GM12878 (cell line): ENCODE measurements around the gene EFNA4. TPM values are rescaled to one million over a fixed set of nuclear protein-coding genes. Genes with fewer than 3 reads are reported as not detected.

Source experiments
- ATAC-seq: fragments of 200-7000 bp; cut with Tn5 transposase; 3 replicates; pipeline ENCODE4 v1.9.1; 2020; ENCODE audit warnings: mild to moderate bottlenecking, moderate library complexity
- BruUV-seq: library from RNA; stranded (reverse); fragments of 400-500 nt; replicated peaks from 2 replicates; lab custom pipeline; 2021; lab: Mats Ljungman, UMichigan
- CTCF ChIA-PET: fragments of 300-600 bp; sonication (Branson Sonifier 250); formaldehyde crosslinking; extraction: SDS; loops from one replicate; lab custom pipeline; 2021; ENCODE audit warnings: inconsistent platforms; lab: Yijun Ruan, JAX
- POLR2A ChIA-PET: fragments of 350-600 bp; formaldehyde crosslinking; extraction: SDS; loops from one replicate; lab custom pipeline; 2021; ENCODE audit warnings: inconsistent platforms; lab: Charles Lee
- RAD21 ChIA-PET: fragments of 300-600 bp; sonication (Branson Sonifier 250); formaldehyde crosslinking; loops from one replicate; lab custom pipeline; 2023; ENCODE audit warnings: antibody characterized with exemption; ENCODE audit not compliant: unreplicated experiment; lab: Charles Lee
- SMC1A ChIA-PET: fragments of 300-600 bp; sonication (Branson Sonifier 250); formaldehyde crosslinking; loops from one replicate; lab custom pipeline; 2023; ENCODE audit not compliant: unreplicated experiment, uncharacterized antibody; lab: Charles Lee
- DNase-seq: peaks from one replicate; pipeline ENCODE4 v3.0.0-alpha.2; 2011; ENCODE audit warnings: low read depth, low spot score
- FAIRE-seq: peaks from 3 replicates; lab custom pipeline; 2011; peaks lifted over from hg19 to GRCh38; lab: Jason Lieb, UNC
- H2AFZ ChIP-seq: 2 replicates; pipeline ENCODE4 v1.6.0; 2011; ENCODE audit warnings: low read depth, low read length, control low read depth; ENCODE audit not compliant: control insufficient read depth
- H3K27ac ChIP-seq: 2 replicates; pipeline ENCODE4 v1.5.1; 2011; ENCODE audit warnings: control low read depth; ENCODE audit not compliant: control insufficient read depth, insufficient read depth
- H3K27me3 ChIP-seq, 2 experiments: replicated peaks in 1 of 2; 2 replicates each; pipeline versions ENCODE4 v1.6.0 to v1.6.1; 2011; ENCODE audit warnings: low read length in 1 of 2; ENCODE audit not compliant: control insufficient read depth in 2 of 2, insufficient read depth in 2 of 2
- H3K36me3 ChIP-seq, 2 experiments: 2 replicates each; pipeline ENCODE4 v1.5.1; 2011; ENCODE audit warnings: low read length in 1 of 2; ENCODE audit not compliant: control insufficient read depth in 2 of 2, insufficient read depth in 2 of 2
- H3K4me1 ChIP-seq: 2 replicates; pipeline ENCODE4 v1.6.1; 2011; ENCODE audit warnings: mild to moderate bottlenecking, low read length, moderate library complexity, mixed read lengths; ENCODE audit not compliant: control insufficient read depth, insufficient read depth
- H3K4me2 ChIP-seq: 2 replicates; pipeline ENCODE4 v1.6.0; 2011; ENCODE audit warnings: control low read depth; ENCODE audit not compliant: control insufficient read depth, insufficient read depth
- H3K4me3 ChIP-seq: fragments of 200-600 bp; sonication (generic); 2 replicates; pipeline ENCODE4 v1.5.1; 2016
- H3K79me2 ChIP-seq: 2 replicates; pipeline ENCODE4 v1.6.0; 2011; ENCODE audit warnings: low read length; ENCODE audit not compliant: control insufficient read depth, insufficient read depth
- H3K9ac ChIP-seq: 2 replicates; pipeline ENCODE4 v1.8.0; 2011; ENCODE audit warnings: low read length, control low read depth, mixed read lengths; ENCODE audit not compliant: control insufficient read depth, insufficient read depth
- H3K9me3 ChIP-seq: replicated peaks from 3 replicates; pipeline ENCODE4 v1.5.1; 2011; ENCODE audit warnings: mild to moderate bottlenecking, low read length; ENCODE audit not compliant: control insufficient read depth, insufficient read depth
- H4K20me1 ChIP-seq: 2 replicates; pipeline ENCODE4 v1.6.0; 2011; ENCODE audit not compliant: control insufficient read depth, insufficient read depth
- BHLHE40 ChIP-seq, 2 experiments: fragments of 450-650 bp in 1 of 2; IDR thresholded peaks; 2 replicates each; pipeline ENCODE4 v1.6.1; 2011 to 2017; ENCODE audit warnings: low read depth in 2 of 2, borderline replicate concordance in 1 of 2, improper control_type of control experiment in 1 of 2, low read length in 1 of 2, mild to moderate bottlenecking in 1 of 2
- CBX5 ChIP-seq: sonication (generic); IDR thresholded peaks from 2 replicates; pipeline ENCODE4 v1.6.1; 2016; ENCODE audit warnings: low read depth, moderate library complexity, mild to moderate bottlenecking, inconsistent platforms
- CEBPZ ChIP-seq: fragments of 150-350 bp; IDR thresholded peaks from 2 replicates; pipeline ENCODE4 v1.6.1; 2016; ENCODE audit warnings: low read depth, low read length
- CREM ChIP-seq: IDR thresholded peaks from 2 replicates; pipeline ENCODE4 v1.6.1; 2014; ENCODE audit warnings: antibody characterized with exemption, low read depth
- FOXK2 ChIP-seq: fragments of 450-650 bp; IDR thresholded peaks from 2 replicates; pipeline ENCODE4 v1.6.1; 2017; ENCODE audit warnings: mild to moderate bottlenecking, moderate library complexity
- IRF4 ChIP-seq: IDR thresholded peaks from 2 replicates; pipeline ENCODE4 v1.6.1; 2011; ENCODE audit warnings: low read depth, low read length
- MYB ChIP-seq: fragments of 150-350 bp; IDR thresholded peaks from 2 replicates; pipeline ENCODE4 v1.6.1; 2014; ENCODE audit warnings: mild to moderate bottlenecking, low read depth, low read length, borderline replicate concordance
- NFXL1 ChIP-seq: fragments of 450-650 bp; IDR thresholded peaks from 2 replicates; pipeline ENCODE4 v1.6.1; 2017; ENCODE audit warnings: antibody characterized with exemption, mild to moderate bottlenecking, borderline replicate concordance
- PAX5 ChIP-seq: IDR thresholded peaks from 2 replicates; pipeline ENCODE4 v1.6.1; 2011; ENCODE audit warnings: low read depth, low read length, borderline replicate concordance
- PAX8 ChIP-seq: fragments of 450-650 bp; IDR thresholded peaks from 2 replicates; pipeline ENCODE4 v1.6.1; 2017; ENCODE audit warnings: mild to moderate bottlenecking, moderate library complexity
- REST ChIP-seq: IDR thresholded peaks from 2 replicates; pipeline ENCODE4 v1.6.1; 2012; ENCODE audit warnings: mild to moderate bottlenecking, low read depth, low read length
- RFX5 ChIP-seq: IDR thresholded peaks from 2 replicates; pipeline ENCODE4 v1.6.1; 2011; ENCODE audit warnings: low read depth, low read length, improper control_type of control experiment
- SP1 ChIP-seq: IDR thresholded peaks from one replicate; pipeline ENCODE4 v1.6.1; 2011; ENCODE audit warnings: low read depth, low read length
- SREBF1 ChIP-seq: IDR thresholded peaks from 2 replicates; pipeline ENCODE4 v1.6.1; 2012; ENCODE audit warnings: mild to moderate bottlenecking, low read length
- SREBF2 ChIP-seq: IDR thresholded peaks from 2 replicates; pipeline ENCODE4 v1.6.1; 2012; ENCODE audit warnings: mild to moderate bottlenecking, low read length
- USF1 ChIP-seq: IDR thresholded peaks from 2 replicates; pipeline ENCODE4 v1.6.1; 2011; ENCODE audit warnings: borderline replicate concordance, low read depth, mild to moderate bottlenecking, moderate library complexity, mixed read lengths, low read length; ENCODE audit not compliant: insufficient read depth; ENCODE audit errors: extremely low read length
- YY1 ChIP-seq: IDR thresholded peaks from 2 replicates; pipeline ENCODE4 v1.6.1; 2011; ENCODE audit warnings: low read depth, mild to moderate bottlenecking, low read length
- WGBS: methylation state at CpG from one replicate; pipeline ENCODE4 v1.1.6; 2016; ENCODE audit warnings: low lambda C conversion rate; ENCODE audit not compliant: insufficient replicate concordance, insufficient coverage; ENCODE audit errors: missing lambda C conversion rate; 5-methylcytosine and 5-hydroxymethylcytosine counted together
- in situ Hi-C: fragments of 300-500 bp; cut with MboI; formaldehyde crosslinking; loops from 9 replicates; pipeline ENCODE4 v1.14.3; 2018; ENCODE audit warnings: mixed read lengths
- intact Hi-C: fragments of 100-400 bp; cut with micrococcal nuclease; formaldehyde crosslinking; loops from one replicate; pipeline ENCODE4 v1.14.2; 2022; ENCODE audit not compliant: unreplicated experiment
- polyA plus RNA-seq, 11 experiments: library from polyadenylated mRNA; depleted of rRNA in 4 of 11; unstranded in 6 of 11; stranded (reverse) in 5 of 11; fragments of >200 nt; fragmentation: Nextera tagmentation in 4 of 11; fragmentation: Illumina TruSeq in 1 of 11; extraction: Ambion mirVana in 4 of 11; extraction: Trizol in 1 of 11; gene quantifications; 1 replicate in 1 of 11; 2 replicates in 10 of 11; pipeline versions ENCODE4 v1.2.1 to v1.2.3, GENCODE V29; 2011 to 2016; ENCODE audit warnings: inconsistent platforms in 2 of 11, missing spikeins in 2 of 11, low read depth in 1 of 11
- total RNA-seq, 4 experiments: library from RNA; depleted of rRNA in 3 of 4; stranded (reverse); fragments of >200 nt in 3 of 4; fragmentation: Illumina TruSeq in 1 of 4; extraction: Trizol in 1 of 4; gene quantifications; 2 replicates each; pipeline versions ENCODE4 v1.2.1 to v1.2.3, GENCODE V29; 2013 to 2021

Gene EFNA4
- total and polyA plus RNA-seq, 10 of the 15 experiments (the other 5 are each of a cell fraction or from before 2014, with no cell fraction given), result 0.52 to 14.1 (median 4.8) TPM

GRCh38 chr1:155026588-155026987, 37.0 kb upstream of the EFNA4 start (continued):
- TF ChIP-seq SP1 (no peak), CBX5 (no peak), RFX5 (no peak), BHLHE40 (IDR thresholded peaks at IDR 0.05; ENCODE audit: borderline replicate concordance in 1 of 2, low read depth in 2 of 2, low read length in 1 of 2) (no peak), IRF4 (no peak), FOXK2 (no peak)

- H4K20me1 ChIP-seq, result no peaks in the 10 kb centered on the region
- RAD21 ChIA-PET, result no interaction called here
- no TSS peak for BruUV-seq
- intact Hi-C loops (no loop called here), in situ Hi-C loops (no loop called here)
- WGBS, result 66% methylated on average over 15 of the region's 16 CpGs
- no peaks in the 10 kb centered on the region for H3K4me1 ChIP-seq
- H3K9me3 ChIP-seq, result no peaks in the 10 kb centered on the region
- H3K27me3 ChIP-seq, result no peaks in the 10 kb centered on the region; a peak in 2 of 4 replicates
- ATAC-seq, result no peak
- H3K4me3 ChIP-seq, result no peak overlapping the region
- H3K79me2 ChIP-seq, result no peaks in the 10 kb centered on the region
- POLR2A ChIA-PET, result no interaction called here
- no peak overlapping the region for H3K9ac ChIP-seq
- H3K27ac ChIP-seq, result no peak overlapping the region
- FAIRE-seq, result no peak
- CTCF ChIA-PET, result no interaction called here
- no peak overlapping the region for H2AFZ ChIP-seq
- SMC1A ChIA-PET, result no interaction called here
- DNase-seq, result no peak
- no peaks in the 10 kb centered on the region for H3K36me3 ChIP-seq
- H3K4me2 ChIP-seq, result no peak overlapping the region
- TF ChIP-seq CREM, result no peak
- no peak for TF ChIP-seq USF1
- no peak for TF ChIP-seq REST
- TF ChIP-seq YY1, result no peak
- no peak for TF ChIP-seq NFXL1
- TF ChIP-seq MYB, result no peak
- TF ChIP-seq SREBF2, result no peak
- no peak for TF ChIP-seq CEBPZ
- no peak for TF ChIP-seq PAX8
- no peak for TF ChIP-seq PAX5
- TF ChIP-seq SREBF1, result no peak
Observed at GRCh38 chr1:155029513-155030242, 33.9 kb upstream of the EFNA4 start.
